ENCODE measurements around the gene TRAF3IP1.

- TF ChIP-seq CTCF (IDR thresholded peaks at IDR 0.05) (peak; percentile 63 to 89 (median 69)), EP300 (IDR thresholded peaks at IDR 0.05) (peak in 1 of 2 donors; percentile 32)
Observed at GRCh38 chr2:238370823-238371372, 50.6 kb downstream of the TRAF3IP1 start.
